ENCODE measurements around the gene SMIM32. TPM values are rescaled to one million over a fixed set of nuclear protein-coding genes. Genes with fewer than 3 reads are reported as not detected.

Gene SMIM32
- total and polyA plus RNA-seq, 9 of the 15 experiments (the other 6 are each of a cell fraction or from before 2014, with no cell fraction given): not detected

- TF ChIP-seq PKNOX1 (IDR thresholded peaks at IDR 0.05) (no peak), NCOA2 (IDR thresholded peaks at IDR 0.05; ENCODE audit: partially characterized antibody in 2 of 2) (no peak), CHD4 (IDR thresholded peaks at IDR 0.05; ENCODE audit: insufficient read depth, insufficient replicate concordance, low read depth, low read length, poor library complexity, severe bottlenecking) (no peak), ZBTB7A (IDR thresholded peaks at IDR 0.05; ENCODE audit: borderline replicate concordance, control insufficient read depth, low read depth, low read length) (no peak), E2F8 (IDR thresholded peaks at IDR 0.05; ENCODE audit: low read depth, partially characterized antibody) (no peak), KDM4B (IDR thresholded peaks at IDR 0.05; ENCODE audit: borderline replicate concordance in 2 of 2, low read depth in 1 of 2) (no peak)
These were observed 13.4 kb upstream of the SMIM32 start (continued) for GRCh38 chr5:136206361-136206760.

All from K562 (cell line).